ENCODE measurements around the gene ADAMTSL3.
"Not testable (repeated sequence)": the region's sequence is repeated elsewhere in the genome, so short reads cannot be mapped to it uniquely, and the experiment has no call there.

The ADAMTSL3 gene

DNA sequence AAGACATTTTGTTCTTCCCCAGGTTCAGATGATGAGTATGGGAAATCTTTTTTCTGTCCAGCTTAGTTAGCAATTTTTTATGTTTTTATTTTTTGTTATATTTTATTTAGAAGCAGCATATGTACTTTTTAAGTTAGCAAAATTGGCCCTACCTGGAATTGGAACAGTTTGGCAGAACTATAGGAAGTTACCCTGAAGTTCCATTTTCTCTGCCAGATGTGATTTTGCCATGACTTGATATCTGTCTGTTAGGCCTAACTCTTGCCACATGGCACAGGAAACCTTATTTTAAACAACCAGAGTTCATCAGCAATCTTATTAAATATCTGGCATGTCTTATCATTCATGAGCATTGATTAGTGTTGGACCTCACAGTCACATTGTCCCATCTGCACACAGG is 67.1 kb downstream of the ADAMTSL3 start:
- in situ Hi-C loops (cut with HindIII; ENCODE audit: low pct_ligation_motif_present, low pct_unique_long_range_greater_than_20kb, low sequenced_read_pairs): no loop called here
- DNase-seq: no peak

- DNase-seq: no peak
- in situ Hi-C loops (cut with HindIII; ENCODE audit: low pct_ligation_motif_present, low pct_unique_long_range_greater_than_20kb, low sequenced_read_pairs): no loop called here
Observed at GRCh38 chr15:83721981-83722380, 68.1 kb downstream of the ADAMTSL3 start.

GRCh38 chr15:83723216-83723615 is 69.3 kb downstream of the ADAMTSL3 start:
- in situ Hi-C loops (cut with HindIII; ENCODE audit: low pct_ligation_motif_present, low pct_unique_long_range_greater_than_20kb, low sequenced_read_pairs): no loop called here
- no peak for DNase-seq

GRCh38 chr15:83732196-83732595 is 78.3 kb downstream of the ADAMTSL3 start:
- DNase-seq: no peak
- in situ Hi-C loops (cut with HindIII; ENCODE audit: low pct_ligation_motif_present, low pct_unique_long_range_greater_than_20kb, low sequenced_read_pairs): no loop called here

DNA sequence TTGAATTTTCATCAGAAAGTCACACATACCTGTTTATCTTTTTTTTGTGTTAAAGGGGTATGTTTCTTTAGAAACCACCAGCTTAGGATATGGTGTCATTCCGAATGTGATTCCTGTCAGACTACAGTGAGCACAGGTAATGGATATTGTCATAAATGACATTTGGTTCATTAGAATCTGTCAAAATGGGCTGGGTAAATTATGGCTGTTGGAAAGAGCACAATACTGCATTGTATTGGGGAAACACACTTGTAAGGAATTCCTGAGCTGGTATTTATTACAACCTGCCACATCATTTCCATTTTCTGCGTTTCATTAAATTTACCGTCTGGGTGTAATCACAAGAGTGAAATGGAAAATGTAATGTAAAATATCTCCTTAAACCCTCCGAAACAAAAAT is 78.8 kb downstream of the ADAMTSL3 start:
- in situ Hi-C loops (cut with HindIII; ENCODE audit: low pct_ligation_motif_present, low pct_unique_long_range_greater_than_20kb, low sequenced_read_pairs): no loop called here
- DNase-seq: no peak

- in situ Hi-C loops (cut with HindIII; ENCODE audit: low pct_ligation_motif_present, low pct_unique_long_range_greater_than_20kb, low sequenced_read_pairs): no loop called here
- DNase-seq: peak; percentile 97
Observed at GRCh38 chr15:83733206-83733605, 79.3 kb downstream of the ADAMTSL3 start.

DNA sequence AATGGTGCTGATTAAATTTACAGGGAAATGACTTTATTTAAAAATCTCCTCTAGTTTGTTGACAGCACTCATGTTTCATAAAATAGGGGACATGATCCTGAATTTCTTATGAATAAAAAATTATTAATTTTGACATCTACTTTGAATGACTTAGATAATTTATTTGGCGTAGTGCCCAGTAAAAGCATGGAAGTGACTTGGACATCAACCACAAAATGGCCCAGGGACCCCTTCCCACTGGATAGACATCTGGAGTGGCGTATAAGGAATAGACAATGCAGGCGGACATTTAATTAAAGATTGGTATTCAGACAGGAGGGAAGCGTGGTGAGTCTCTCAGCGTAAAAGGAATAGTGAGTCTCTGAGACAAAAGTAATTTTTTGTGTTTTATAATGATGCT is 79.8 kb downstream of the ADAMTSL3 start:
- in situ Hi-C loops (cut with HindIII; ENCODE audit: low pct_ligation_motif_present, low pct_unique_long_range_greater_than_20kb, low sequenced_read_pairs): no loop called here
- peak; percentile 27 for DNase-seq

DNA sequence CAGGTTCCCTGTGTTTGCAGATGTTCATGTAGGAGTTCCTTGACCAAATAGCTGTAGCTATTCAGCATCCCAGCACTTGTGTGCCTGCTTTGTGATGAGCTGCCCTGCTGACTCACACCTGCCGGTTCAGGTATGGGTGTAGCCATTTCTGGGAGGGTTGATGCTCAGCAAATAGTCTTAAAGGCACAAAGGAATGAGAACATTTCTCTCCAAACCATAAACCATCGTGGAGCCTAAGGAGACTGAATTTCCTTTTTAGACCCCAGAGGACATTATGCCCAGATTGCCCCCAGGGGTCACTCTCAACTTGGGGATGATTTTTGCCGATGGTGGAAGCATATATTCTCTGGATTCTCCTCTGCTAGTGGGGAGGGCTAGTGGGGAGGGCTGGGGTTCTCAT is 80.6 kb downstream of the ADAMTSL3 start:
- peak; percentile 58 for DNase-seq
- in situ Hi-C loops (cut with HindIII; ENCODE audit: low pct_ligation_motif_present, low pct_unique_long_range_greater_than_20kb, low sequenced_read_pairs): no loop called here

DNA sequence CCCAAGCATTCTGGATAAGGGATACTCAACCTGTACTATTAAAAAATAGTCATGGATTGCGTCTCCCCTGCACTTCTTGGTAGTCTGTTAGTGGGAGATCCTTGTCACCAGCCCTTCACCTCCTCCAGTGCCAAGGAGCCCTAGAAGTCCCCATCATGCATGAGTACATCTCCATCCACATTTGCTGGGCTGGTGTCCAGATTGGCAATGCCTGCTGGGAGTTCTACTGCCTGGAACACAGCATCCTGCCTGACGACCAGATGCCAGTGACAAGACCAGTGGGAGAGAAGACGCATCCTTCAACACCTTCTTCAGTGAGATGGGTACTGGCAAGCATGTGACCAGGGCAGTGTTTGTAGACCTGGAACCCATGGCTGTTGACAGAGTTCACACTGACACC is 85.7 kb downstream of the ADAMTSL3 start:
- in situ Hi-C loops (cut with HindIII; ENCODE audit: low pct_ligation_motif_present, low pct_unique_long_range_greater_than_20kb, low sequenced_read_pairs): no loop called here
- no peak for DNase-seq

- in situ Hi-C loops (cut with HindIII; ENCODE audit: low pct_ligation_motif_present, low pct_unique_long_range_greater_than_20kb, low sequenced_read_pairs): no loop called here
Observed at GRCh38 chr15:83745771-83746170, 91.8 kb downstream of the ADAMTSL3 start.

GRCh38 chr15:83746231-83746630 is 92.3 kb downstream of the ADAMTSL3 start:
- in situ Hi-C loops (cut with HindIII; ENCODE audit: low pct_ligation_motif_present, low pct_unique_long_range_greater_than_20kb, low sequenced_read_pairs): no loop called here
- DNase-seq: no peak

More at GRCh38 chr15:83745771-83746170, 91.8 kb downstream of the ADAMTSL3 start:
- DNase-seq: no peak

- DNase-seq: peak; percentile 55
- in situ Hi-C loops (cut with HindIII; ENCODE audit: low pct_ligation_motif_present, low pct_unique_long_range_greater_than_20kb, low sequenced_read_pairs): no loop called here
Observed at GRCh38 chr15:83747050-83747717, 93.3 kb downstream of the ADAMTSL3 start.

DNA sequence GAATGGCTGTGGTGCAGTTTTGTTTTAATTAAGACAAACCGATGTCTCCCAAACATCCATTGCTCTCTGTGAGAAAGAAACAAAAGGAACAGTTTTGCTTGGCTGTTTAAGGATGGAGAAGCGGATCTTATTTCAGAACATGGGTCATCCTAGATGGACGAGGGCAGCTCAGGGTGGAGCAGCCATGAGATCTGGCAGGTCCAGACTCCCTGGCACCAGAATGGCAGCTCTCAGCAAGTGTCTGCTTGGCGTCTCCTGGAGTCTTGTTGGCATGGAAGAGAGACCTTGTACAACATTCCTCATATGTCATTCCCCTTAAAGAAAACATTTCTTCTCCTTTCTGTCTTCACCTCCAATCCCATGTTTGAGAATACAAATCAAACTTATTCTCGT is 93.8 kb downstream of the ADAMTSL3 start:
- DNase-seq: no peak
- in situ Hi-C loops (cut with HindIII; ENCODE audit: low pct_ligation_motif_present, low pct_unique_long_range_greater_than_20kb, low sequenced_read_pairs): no loop called here

- in situ Hi-C loops (cut with HindIII; ENCODE audit: low pct_ligation_motif_present, low pct_unique_long_range_greater_than_20kb, low sequenced_read_pairs): no loop called here
- no peak for DNase-seq
Observed at GRCh38 chr15:83753872-83754493, 100.1 kb downstream of the ADAMTSL3 start.

- DNase-seq; in situ Hi-C loops (cut with HindIII; ENCODE audit: low pct_ligation_motif_present, low pct_unique_long_range_greater_than_20kb, low sequenced_read_pairs): not testable (repeated sequence)
Observed at GRCh38 chr15:83757291-83757690, 103.4 kb downstream of the ADAMTSL3 start.

DNA sequence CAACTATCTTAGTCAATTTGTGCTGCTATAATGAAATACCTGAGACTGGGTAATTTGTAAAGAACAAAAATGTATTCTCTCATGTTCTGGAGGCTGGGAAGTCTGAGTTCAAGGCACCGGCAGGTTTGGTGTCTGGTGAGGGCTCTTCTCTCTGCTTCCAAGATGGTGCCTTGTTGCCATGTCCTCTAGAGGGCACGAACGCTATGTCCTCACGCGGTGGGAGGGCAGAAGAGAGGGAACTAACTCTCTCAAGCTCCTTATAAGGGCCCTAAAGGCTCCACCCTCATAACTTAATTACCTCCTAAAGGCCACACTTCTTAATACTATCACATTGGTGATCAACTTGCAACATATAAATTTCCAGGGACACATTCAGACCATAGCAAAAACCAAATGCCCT is 108.4 kb downstream of the ADAMTSL3 start:
- DNase-seq: no peak
- in situ Hi-C loops (cut with HindIII; ENCODE audit: low pct_ligation_motif_present, low pct_unique_long_range_greater_than_20kb, low sequenced_read_pairs): no loop called here

DNA sequence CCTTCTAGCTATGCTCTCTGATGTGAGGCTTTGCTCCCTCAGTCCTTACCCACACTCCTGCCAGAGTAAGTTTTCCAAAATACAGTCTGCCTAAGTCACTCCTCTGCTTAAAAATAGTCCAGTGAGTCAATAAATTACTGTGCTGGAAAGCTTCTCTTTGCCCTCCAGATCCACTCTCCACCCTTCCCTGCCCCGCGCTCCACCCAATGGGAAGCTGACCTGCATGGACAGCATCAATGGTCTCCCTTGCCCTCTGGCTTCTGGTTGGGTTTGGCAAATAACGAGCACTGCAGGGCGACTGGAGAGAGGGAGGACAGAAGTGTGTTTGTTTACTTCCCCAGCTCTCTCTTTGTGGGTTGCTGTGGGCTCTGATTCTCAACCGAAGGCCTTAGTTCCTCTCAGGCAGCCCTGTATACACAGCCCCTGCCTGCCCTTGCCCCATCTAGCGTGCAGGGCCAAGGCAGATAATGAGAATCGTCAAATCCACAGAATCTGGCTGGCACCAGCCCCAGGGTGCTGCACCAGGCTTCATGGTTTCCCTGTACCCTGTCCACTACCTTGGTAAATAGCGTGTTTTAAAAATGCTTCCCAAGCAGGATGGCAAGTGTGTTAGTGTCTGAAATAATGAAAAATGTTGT is 110.4 kb downstream of the ADAMTSL3 start:
- in situ Hi-C loops (cut with HindIII; ENCODE audit: low pct_ligation_motif_present, low pct_unique_long_range_greater_than_20kb, low sequenced_read_pairs): no loop called here
- no peak for DNase-seq

GRCh38 chr15:83766339-83766738 is 112.4 kb downstream of the ADAMTSL3 start:
- no peak for DNase-seq
- in situ Hi-C loops (cut with HindIII; ENCODE audit: low pct_ligation_motif_present, low pct_unique_long_range_greater_than_20kb, low sequenced_read_pairs): no loop called here

DNA sequence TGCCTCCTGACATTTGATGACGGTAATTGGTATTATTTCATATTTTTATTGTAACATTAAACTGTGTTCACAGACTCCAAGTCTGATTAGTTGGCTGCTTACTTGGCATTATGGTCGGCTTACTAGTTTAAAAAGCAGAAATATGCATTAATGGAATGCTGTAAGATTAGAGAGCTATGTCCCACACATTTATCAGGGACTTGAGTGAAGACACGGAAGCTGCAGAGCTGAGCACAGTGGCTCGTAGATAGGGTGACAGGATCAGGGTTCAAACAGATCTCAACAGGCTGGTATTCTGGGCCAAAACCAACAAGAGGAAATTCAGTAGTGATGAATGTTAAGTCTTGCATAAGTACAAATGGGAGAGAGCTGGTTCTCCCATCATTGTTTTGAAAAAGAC is 113.8 kb downstream of the ADAMTSL3 start:
- in situ Hi-C loops (cut with HindIII; ENCODE audit: low pct_ligation_motif_present, low pct_unique_long_range_greater_than_20kb, low sequenced_read_pairs): no loop called here
- no peak for DNase-seq

- no peak for DNase-seq
- in situ Hi-C loops (cut with HindIII; ENCODE audit: low pct_ligation_motif_present, low pct_unique_long_range_greater_than_20kb, low sequenced_read_pairs): no loop called here
Observed at GRCh38 chr15:83769411-83769999, 115.6 kb downstream of the ADAMTSL3 start.

Measured in ACHN (cell line).